Iris pigment epithelial cell (primary cell): ENCODE results near the gene TMEM214.

ENCODE experiments used
- DNase-seq: peaks from one replicate; pipeline ENCODE4 v3.0.0-alpha.2; 2011; ENCODE audit warnings: low read depth

TMEM214 gene

DNA sequence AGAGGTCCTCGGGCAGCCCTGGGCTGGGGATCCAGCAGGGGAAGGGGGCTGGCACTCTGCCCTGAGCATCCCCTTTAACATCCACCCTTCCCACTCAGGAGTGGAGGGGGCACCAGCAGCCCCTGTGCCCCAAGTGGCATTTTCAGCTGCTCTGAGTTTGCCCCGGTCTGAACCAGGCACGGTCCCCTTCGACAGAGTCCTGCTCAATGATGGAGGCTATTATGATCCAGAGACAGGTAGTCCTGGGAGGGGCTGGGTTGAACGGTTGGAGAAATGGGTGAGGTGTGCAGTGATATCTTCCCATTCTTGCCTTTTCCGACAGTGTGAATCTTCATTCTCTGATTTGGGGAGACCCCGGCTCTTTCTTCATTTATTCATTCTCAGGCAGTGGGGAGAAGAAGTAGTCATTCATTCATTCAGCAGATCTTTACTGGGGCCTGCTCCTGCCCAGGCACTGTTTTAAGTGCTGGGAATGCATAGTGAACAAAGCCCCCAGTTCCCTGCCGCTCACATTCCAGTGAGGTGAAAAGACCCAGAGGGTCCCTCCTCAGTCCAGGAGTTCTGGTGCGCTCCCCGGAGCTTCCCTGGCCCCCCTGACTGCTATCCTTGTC lies 52.4 kb downstream of the TMEM214 start:
- no peak for DNase-seq

- peak; percentile 63 for DNase-seq
These were observed 52.9 kb downstream of the TMEM214 start for GRCh38 chr2:27085673-27086089.

GRCh38 chr2:27086090-27086723 lies 53.4 kb downstream of the TMEM214 start:
- DNase-seq: peak; percentile 86

DNA sequence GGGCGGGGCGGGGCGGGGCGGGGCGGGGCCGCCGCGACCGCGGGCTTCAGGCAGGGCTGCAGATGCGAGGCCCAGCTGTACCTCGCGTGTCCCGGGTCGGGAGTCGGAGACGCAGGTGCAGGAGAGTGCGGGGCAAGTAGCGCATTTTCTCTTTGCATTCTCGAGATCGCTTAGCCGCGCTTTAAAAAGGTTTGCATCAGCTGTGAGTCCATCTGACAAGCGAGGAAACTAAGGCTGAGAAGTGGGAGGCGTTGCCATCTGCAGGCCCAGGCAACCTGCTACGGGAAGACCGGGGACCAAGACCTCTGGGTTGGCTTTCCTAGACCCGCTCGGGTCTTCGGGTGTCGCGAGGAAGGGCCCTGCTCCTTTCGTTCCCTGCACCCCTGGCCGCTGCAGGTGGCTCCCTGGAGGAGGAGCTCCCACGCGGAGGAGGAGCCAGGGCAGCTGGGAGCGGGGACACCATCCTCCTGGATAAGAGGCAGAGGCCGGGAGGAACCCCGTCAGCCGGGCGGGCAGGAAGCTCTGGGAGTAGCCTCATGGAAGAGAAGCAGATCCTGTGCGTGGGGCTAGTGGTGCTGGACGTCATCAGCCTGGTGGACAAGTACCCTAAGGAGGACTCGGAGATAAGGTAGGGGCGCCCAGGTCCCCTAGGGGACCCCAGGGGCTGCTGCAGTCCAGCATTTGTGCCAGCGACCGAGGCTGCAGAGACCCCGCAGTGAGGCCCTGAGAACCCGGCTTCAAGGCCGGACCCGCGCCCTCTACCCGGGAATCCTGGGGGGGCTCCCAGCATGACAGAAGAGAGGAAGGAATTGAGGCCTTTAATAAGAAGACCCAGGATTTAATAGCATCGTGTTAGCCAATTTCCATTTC lies 54.2 kb downstream of the TMEM214 start, which contains the start of gene KHK:
KHK (plus strand) TSS at position 49 of the 870 bp plus-strand sequence; CDS start at position 537, 488 bp downstream.
- no peak for DNase-seq

- no peak for DNase-seq
These were observed 55.2 kb downstream of the TMEM214 start for GRCh38 chr2:27087823-27088410.

DNA sequence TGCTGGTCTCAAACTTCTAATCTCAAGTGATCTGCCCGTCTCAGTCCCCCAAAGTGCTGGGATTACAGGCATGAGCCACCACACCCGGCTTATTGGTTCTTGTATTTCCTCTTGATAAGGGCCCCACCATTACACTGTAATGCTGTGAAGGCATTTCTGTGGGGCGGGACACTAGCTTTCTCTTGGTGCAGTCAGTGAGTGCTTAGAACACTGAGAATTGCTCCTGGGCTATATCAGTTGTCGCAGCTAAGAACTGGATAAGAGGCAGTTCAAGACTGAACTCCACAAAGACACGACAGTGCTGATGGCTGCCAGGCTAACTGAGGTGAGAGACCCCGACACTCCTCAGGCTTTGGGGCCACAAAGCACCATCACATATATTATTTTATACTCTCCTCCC lies 55.9 kb downstream of the TMEM214 start:
- DNase-seq: no peak

DNA sequence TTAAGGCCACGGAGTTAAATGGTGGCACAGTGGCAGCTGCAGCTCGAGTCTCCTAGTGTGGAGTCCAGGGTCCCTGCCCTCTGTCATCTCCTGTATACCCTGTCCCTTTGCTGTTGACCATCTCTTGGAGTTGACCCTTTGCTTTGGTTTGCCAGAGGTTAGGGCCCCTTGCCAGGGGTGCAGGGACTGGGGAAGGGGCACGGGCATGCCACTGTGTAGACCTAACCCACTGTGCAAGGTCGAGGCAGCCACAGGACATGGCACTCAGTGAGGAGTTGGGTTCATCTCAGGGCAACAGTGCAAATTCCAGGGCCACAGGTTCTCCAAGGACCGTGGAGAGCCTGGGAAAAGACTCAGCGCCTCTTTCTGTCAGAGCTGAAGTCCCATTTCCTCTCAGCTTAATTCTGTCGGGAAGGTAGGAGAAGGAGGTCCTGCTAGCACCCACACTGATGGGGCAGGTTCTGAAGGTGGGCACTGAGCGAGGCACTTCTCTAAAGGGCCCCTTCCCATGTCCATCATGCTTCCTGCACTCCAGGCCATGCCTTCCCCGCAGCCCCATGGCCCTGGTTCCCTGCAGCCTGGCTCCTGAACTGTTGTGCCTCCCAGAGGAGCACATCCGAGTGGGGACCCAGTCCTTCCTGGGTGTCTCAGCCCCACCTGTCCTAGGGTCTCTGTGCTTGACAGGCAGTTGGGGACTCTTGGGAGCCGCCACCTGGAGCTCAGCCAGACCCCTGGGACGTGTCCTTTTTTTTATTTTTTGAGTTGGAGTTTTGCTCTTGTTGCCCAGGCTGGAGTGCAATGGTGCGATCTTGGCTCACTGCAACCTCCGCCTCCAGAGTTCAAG lies 56.6 kb downstream of the TMEM214 start:
- DNase-seq: no peak
